A549 (cell line): Measurements from ENCODE around the gene PDE10A. TPM values are rescaled to one million over a fixed set of nuclear protein-coding genes. Genes with fewer than 3 reads are reported as not detected.

Experiments used
- ATAC-seq, 2 experiments: fragments of 200-7000 bp in 1 of 2; fragments of >200 bp in 1 of 2; cut with Nextera tagmentation in 1 of 2; cut with Tn5 transposase in 1 of 2; 3 replicates each; pipeline versions ENCODE4 v1.8.0 to v1.9.1; 2018 to 2020; ENCODE audit warnings: mild to moderate bottlenecking in 1 of 2, moderate library complexity in 1 of 2
- CTCF ChIA-PET: fragments of 300-600 bp; sonication (Branson Sonifier 250); formaldehyde crosslinking; extraction: SDS; loops from one replicate; lab custom pipeline; 2021; ENCODE audit warnings: antibody characterized with exemption, inconsistent platforms; lab: Yijun Ruan, JAX
- POLR2A ChIA-PET: fragments of 350-600 bp; formaldehyde crosslinking; extraction: SDS; loops from one replicate; lab custom pipeline; 2021; ENCODE audit warnings: antibody characterized with exemption, inconsistent platforms; lab: Yijun Ruan, JAX
- DNase-seq, 2 experiments: peaks; one replicate each; pipeline versions ENCODE4 v3.0.0 to v3.0.0-alpha.2; 2011 to 2016; ENCODE audit warnings: low read depth in 1 of 2, low spot score in 1 of 2
- FAIRE-seq: peaks from 2 replicates; lab custom pipeline; 2011; peaks lifted over from hg19 to GRCh38; lab: Jason Lieb, UNC
- H3K27ac ChIP-seq, 2 experiments: fragments of >200 bp; sonication (Bioruptor Twin); formaldehyde crosslinking; 3 replicates each; pipeline ENCODE4 v1.5.1; 2016 to 2017
- H3K4me1 ChIP-seq: fragments of >200 bp; sonication (Bioruptor Twin); formaldehyde crosslinking; 3 replicates; pipeline ENCODE4 v1.6.1; 2016
- H3K4me2 ChIP-seq: fragments of >200 bp; sonication (Bioruptor Twin); formaldehyde crosslinking; 3 replicates; pipeline ENCODE4 v1.6.1; 2016
- H3K4me3 ChIP-seq: fragments of >200 bp; sonication (Bioruptor Twin); formaldehyde crosslinking; 3 replicates; pipeline ENCODE4 v1.5.1; 2016
- H3K9me3 ChIP-seq: fragments of >200 bp; sonication (Bioruptor Twin); formaldehyde crosslinking; 3 replicates; pipeline ENCODE4 v1.6.1; 2016
- BHLHE40 ChIP-seq: IDR thresholded peaks from 2 replicates; pipeline ENCODE4 v1.6.1; 2012; ENCODE audit warnings: low read depth, low read length, inconsistent platforms
- CBX2 ChIP-seq: fragments of 200-600 bp; sonication (generic); IDR thresholded peaks from 2 replicates; pipeline ENCODE4 v1.6.1; 2016; ENCODE audit warnings: low read depth, mild to moderate bottlenecking, borderline replicate concordance
- CBX8 ChIP-seq: fragments of 200-600 bp; sonication (generic); IDR thresholded peaks from 2 replicates; pipeline ENCODE4 v1.6.1; 2016
- CHD2 ChIP-seq: fragments of 150-350 bp; IDR thresholded peaks from 2 replicates; pipeline ENCODE4 v1.6.1; 2014; ENCODE audit warnings: low read length; ENCODE audit not compliant: partially characterized antibody
- EP300 ChIP-seq, 2 experiments: fragments of >200 bp; sonication (Bioruptor Twin); formaldehyde crosslinking; IDR thresholded peaks; 2 replicates in 1 of 2; 3 replicates in 1 of 2; pipeline ENCODE4 v1.6.1; 2016 to 2017
- FOSB ChIP-seq: fragments of 250-450 bp; sonication (Bioruptor Pico); IDR thresholded peaks from 2 replicates; pipeline ENCODE4 v1.5.0; 2020; ENCODE audit warnings: mild to moderate bottlenecking, moderate library complexity
- FOSL2 ChIP-seq, 2 experiments: fragments of 450-650 bp in 1 of 2; fragments of >200 bp in 1 of 2; sonication (Bioruptor Twin) in 1 of 2; formaldehyde crosslinking; IDR thresholded peaks; 2 replicates each; pipeline versions ENCODE4 v1.5.0 to v1.6.1; 2016 to 2020; ENCODE audit warnings: mild to moderate bottlenecking in 1 of 2, moderate library complexity in 1 of 2
- GATA3 ChIP-seq: IDR thresholded peaks from 2 replicates; pipeline ENCODE4 v1.6.1; 2012; ENCODE audit warnings: borderline replicate concordance
- HEYL ChIP-seq: fragments of 250-450 bp; sonication (Bioruptor Pico); IDR thresholded peaks from 2 replicates; pipeline ENCODE4 v1.8.0; 2021; ENCODE audit warnings: mild to moderate bottlenecking, moderate library complexity
- HOXA7 ChIP-seq: fragments of 250-450 bp; sonication (Bioruptor Pico); IDR thresholded peaks from 2 replicates; pipeline ENCODE4 v1.5.0; 2020; ENCODE audit warnings: mild to moderate bottlenecking, moderate library complexity
- KDM1A ChIP-seq: fragments of 200-600 bp; sonication (generic); IDR thresholded peaks from 2 replicates; pipeline ENCODE4 v1.6.1; 2016; ENCODE audit warnings: low read depth, mild to moderate bottlenecking
- MAX ChIP-seq: IDR thresholded peaks from 2 replicates; pipeline ENCODE4 v1.6.1; 2012
- MAZ ChIP-seq: fragments of 150-350 bp; IDR thresholded peaks from 2 replicates; pipeline ENCODE4 v1.6.1; 2014; ENCODE audit warnings: antibody characterized with exemption, low read depth, low read length, borderline replicate concordance
- NR3C1 ChIP-seq: fragments of >200 bp; sonication (Bioruptor Twin); formaldehyde crosslinking; IDR thresholded peaks from 3 replicates; pipeline ENCODE4 v1.6.1; 2017
- PHF8 ChIP-seq: fragments of 200-600 bp; sonication (generic); IDR thresholded peaks from 2 replicates; pipeline ENCODE4 v1.6.1; 2016; ENCODE audit warnings: low read depth, mild to moderate bottlenecking, antibody characterized with exemption, moderate library complexity, borderline replicate concordance
- POLR2A ChIP-seq: IDR thresholded peaks from 2 replicates; pipeline ENCODE4 v1.6.1; 2012; ENCODE audit warnings: mild to moderate bottlenecking, low read length
- POLR2AphosphoS2 ChIP-seq: conservative IDR thresholded peaks from 2 replicates; pipeline ENCODE4 v1.6.1; 2012; ENCODE audit warnings: low read length, improper control_type of control experiment, inconsistent platforms
- TFCP2L1 ChIP-seq: fragments of 250-450 bp; sonication (Bioruptor Pico); IDR thresholded peaks from 2 replicates; pipeline ENCODE4 v1.5.0; 2021; ENCODE audit warnings: mild to moderate bottlenecking
- TP53 ChIP-seq: fragments of 250-450 bp; sonication (Bioruptor Pico); IDR thresholded peaks from 2 replicates; pipeline ENCODE4 v1.5.0; 2021; ENCODE audit warnings: mild to moderate bottlenecking, moderate library complexity
- ZFP36 ChIP-seq: fragments of 450-650 bp; IDR thresholded peaks from 2 replicates; pipeline ENCODE4 v1.6.1; 2014; ENCODE audit warnings: borderline replicate concordance; ENCODE audit not compliant: partially characterized antibody
- ZSCAN20 ChIP-seq: fragments of 250-450 bp; sonication (Bioruptor Pico); IDR thresholded peaks from 2 replicates; pipeline ENCODE4 v1.8.0; 2022; ENCODE audit warnings: mild to moderate bottlenecking, moderate library complexity
- WGBS: methylation state at CpG from one replicate; pipeline ENCODE4 v1.1.6; 2017; ENCODE audit errors: missing lambda C conversion rate; 5-methylcytosine and 5-hydroxymethylcytosine counted together
- polyA plus RNA-seq, 4 experiments: library from polyadenylated mRNA; depleted of rRNA in 3 of 4; stranded (reverse); fragments of >200 nt; fragmentation: RNase III in 1 of 4; extraction: RNeasy Plus Mini Kit Qiagen cat#74134 plus additional on column Dnase treatment in 1 of 4; gene quantifications; 2 replicates in 3 of 4; 3 replicates in 1 of 4; pipeline ENCODE4 v1.2.3, GENCODE V29; 2011 to 2017
- TF ChIP-seq, protein P1 (sequence below): fragments of >200 bp; sonication (Bioruptor Twin); formaldehyde crosslinking; IDR thresholded peaks from 3 replicates; pipeline ENCODE4 v1.5.1; 2016
- TF ChIP-seq, protein P2 (sequence below): fragments of 250-450 bp; sonication (Bioruptor Pico); IDR thresholded peaks from 2 replicates; pipeline ENCODE4 v1.5.0; 2021; ENCODE audit warnings: mild to moderate bottlenecking, moderate library complexity, borderline replicate concordance
- TF ChIP-seq, protein P3 (sequence below): IDR thresholded peaks from 2 replicates; pipeline ENCODE4 v1.6.1; 2012; ENCODE audit warnings: low read depth, borderline replicate concordance

Gene PDE10A
- polyA plus RNA-seq, 2 of the 4 experiments (the other 2 are of a cell fraction), result 44.9 to 92.5 TPM

DNA sequence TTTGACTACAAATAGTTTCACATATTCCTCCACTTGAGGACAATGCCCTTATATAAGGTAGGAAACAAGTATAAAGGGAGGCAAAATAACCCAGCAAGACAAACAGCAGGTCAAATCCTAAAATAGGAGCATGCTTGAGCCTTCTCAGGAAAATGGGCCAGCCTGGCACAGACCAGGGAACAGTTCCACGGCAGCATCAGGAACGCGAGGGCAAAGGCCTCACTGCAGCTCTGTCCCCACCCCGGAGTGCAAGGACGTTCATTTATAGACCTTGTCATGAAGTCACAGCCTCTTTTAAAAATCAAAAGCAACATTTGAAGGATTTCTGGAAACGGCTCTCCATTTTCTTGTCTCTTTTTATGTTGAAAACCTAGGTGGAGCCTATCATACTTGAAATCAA, 17.1 kb downstream of the PDE10A start:
- ATAC-seq (no peak), FAIRE-seq (no peak), DNase-seq (no peak)
- 85% methylated on average over 6 of the region's 6 CpGs for WGBS
- CTCF ChIA-PET, result no interaction called here
- H3K27ac ChIP-seq, result no peak overlapping the region
- H3K9me3 ChIP-seq, result no peaks in the 10 kb centered on the region
- H3K4me1 ChIP-seq, result peaks cover 34% of the 10 kb centered on the region
- POLR2A ChIA-PET, result no interaction called here
- TF ChIP-seq MAZ (no peak), PHF8 (no peak), NR3C1 (no peak), HEYL (CRISPR knock-in tag) (no peak), HOXA7 (no peak), BHLHE40 (no peak)
- TF ChIP-seq, protein P1, sequence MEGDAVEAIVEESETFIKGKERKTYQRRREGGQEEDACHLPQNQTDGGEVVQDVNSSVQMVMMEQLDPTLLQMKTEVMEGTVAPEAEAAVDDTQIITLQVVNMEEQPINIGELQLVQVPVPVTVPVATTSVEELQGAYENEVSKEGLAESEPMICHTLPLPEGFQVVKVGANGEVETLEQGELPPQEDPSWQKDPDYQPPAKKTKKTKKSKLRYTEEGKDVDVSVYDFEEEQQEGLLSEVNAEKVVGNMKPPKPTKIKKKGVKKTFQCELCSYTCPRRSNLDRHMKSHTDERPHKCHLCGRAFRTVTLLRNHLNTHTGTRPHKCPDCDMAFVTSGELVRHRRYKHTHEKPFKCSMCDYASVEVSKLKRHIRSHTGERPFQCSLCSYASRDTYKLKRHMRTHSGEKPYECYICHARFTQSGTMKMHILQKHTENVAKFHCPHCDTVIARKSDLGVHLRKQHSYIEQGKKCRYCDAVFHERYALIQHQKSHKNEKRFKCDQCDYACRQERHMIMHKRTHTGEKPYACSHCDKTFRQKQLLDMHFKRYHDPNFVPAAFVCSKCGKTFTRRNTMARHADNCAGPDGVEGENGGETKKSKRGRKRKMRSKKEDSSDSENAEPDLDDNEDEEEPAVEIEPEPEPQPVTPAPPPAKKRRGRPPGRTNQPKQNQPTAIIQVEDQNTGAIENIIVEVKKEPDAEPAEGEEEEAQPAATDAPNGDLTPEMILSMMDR, result no peak
- TF ChIP-seq, protein P2, sequence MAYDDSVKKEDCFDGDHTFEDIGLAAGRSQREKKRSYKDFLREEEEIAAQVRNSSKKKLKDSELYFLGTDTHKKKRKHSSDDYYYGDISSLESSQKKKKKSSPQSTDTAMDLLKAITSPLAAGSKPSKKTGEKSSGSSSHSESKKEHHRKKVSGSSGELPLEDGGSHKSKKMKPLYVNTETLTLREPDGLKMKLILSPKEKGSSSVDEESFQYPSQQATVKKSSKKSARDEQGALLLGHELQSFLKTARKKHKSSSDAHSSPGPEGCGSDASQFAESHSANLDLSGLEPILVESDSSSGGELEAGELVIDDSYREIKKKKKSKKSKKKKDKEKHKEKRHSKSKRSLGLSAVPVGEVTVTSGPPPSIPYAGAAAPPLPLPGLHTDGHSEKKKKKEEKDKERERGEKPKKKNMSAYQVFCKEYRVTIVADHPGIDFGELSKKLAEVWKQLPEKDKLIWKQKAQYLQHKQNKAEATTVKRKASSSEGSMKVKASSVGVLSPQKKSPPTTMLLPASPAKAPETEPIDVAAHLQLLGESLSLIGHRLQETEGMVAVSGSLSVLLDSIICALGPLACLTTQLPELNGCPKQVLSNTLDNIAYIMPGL (CRISPR knock-in tag), result no peak
- no peak overlapping the region for H3K4me3 ChIP-seq
- no peak overlapping the region for H3K4me2 ChIP-seq

DNA sequence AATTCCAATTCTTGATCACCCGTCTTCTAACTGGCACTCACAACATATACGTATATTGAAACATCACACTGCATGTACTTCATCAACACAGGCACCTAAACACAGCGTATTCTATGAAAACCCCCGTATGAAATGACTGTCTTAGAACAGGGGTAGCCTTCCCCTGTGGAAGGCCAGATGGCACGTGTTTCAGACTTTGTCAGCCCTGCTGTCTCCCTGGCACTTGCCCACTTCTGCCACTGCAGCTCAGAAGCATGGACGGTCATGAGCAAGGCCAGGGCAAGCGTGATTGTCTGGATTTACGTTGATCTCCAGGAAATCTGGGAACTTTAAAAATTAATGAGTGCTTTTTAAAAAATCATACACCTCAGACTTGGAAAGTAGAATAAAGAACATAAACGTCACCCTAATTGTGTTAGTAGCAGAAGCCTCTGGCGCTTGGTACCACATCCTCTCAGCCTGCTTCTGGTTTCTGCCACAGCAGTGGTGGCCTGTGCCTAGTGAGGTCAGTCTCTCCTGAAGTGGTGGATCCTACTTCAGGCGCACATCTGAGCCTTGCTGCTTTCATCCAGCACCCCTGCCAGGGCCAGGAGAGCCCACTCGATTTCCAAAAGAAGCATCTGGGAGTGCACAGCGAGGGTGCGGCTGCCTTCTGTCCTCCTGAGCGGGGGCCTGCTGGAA, 18.3 kb downstream of the PDE10A start:
- TF ChIP-seq, protein P3, sequence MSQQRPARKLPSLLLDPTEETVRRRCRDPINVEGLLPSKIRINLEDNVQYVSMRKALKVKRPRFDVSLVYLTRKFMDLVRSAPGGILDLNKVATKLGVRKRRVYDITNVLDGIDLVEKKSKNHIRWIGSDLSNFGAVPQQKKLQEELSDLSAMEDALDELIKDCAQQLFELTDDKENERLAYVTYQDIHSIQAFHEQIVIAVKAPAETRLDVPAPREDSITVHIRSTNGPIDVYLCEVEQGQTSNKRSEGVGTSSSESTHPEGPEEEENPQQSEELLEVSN, result no peak
- TF ChIP-seq CHD2 (no peak), FOSL2 (IDR thresholded peaks at IDR 0.05) (no peak), FOSL2 (CRISPR knock-in tag; IDR thresholded peaks at IDR 0.05) (no peak), CBX8 (no peak), KDM1A (no peak), EP300 (IDR thresholded peaks at IDR 0.05) (no peak), POLR2AphosphoS2 (no peak), TP53 (CRISPR knock-in tag) (no peak), POLR2A (no peak), ZSCAN20 (no peak), ZFP36 (no peak), MAX (no peak), GATA3 (no peak), FOSB (CRISPR knock-in tag) (no peak), TFCP2L1 (CRISPR knock-in tag) (no peak), CBX2 (no peak)
- FAIRE-seq (no peak), ATAC-seq (no peak), DNase-seq (no peak)
- CTCF ChIA-PET, result no interaction called here
- H3K4me2 ChIP-seq, result no peak overlapping the region
- WGBS, result 94% methylated on average over 15 of the region's 15 CpGs
- H3K27ac ChIP-seq, result no peak overlapping the region
- no peaks in the 10 kb centered on the region for H3K9me3 ChIP-seq
- no peak overlapping the region for H3K4me3 ChIP-seq
- peaks cover 37% of the 10 kb centered on the region for H3K4me1 ChIP-seq
- POLR2A ChIA-PET, result no interaction called here
